WI38 (cell line): ENCODE data around the gene SLFN11.

ENCODE experiments used
- H3K4me3 ChIP-seq: 2 replicates; pipeline ENCODE4 v1.5.1; 2011; ENCODE audit warnings: low read depth, mild to moderate bottlenecking, control low read depth, low read length
- TF ChIP-seq, protein P1 (sequence below): IDR thresholded peaks from 2 replicates; pipeline ENCODE4 v1.5.1; 2012; ENCODE audit warnings: low read depth, mild to moderate bottlenecking, control low read depth, low read length

The SLFN11 gene

GRCh38 chr17:35352284-35352683 is 21.1 kb downstream of the SLFN11 start:
- TF ChIP-seq, protein P1, sequence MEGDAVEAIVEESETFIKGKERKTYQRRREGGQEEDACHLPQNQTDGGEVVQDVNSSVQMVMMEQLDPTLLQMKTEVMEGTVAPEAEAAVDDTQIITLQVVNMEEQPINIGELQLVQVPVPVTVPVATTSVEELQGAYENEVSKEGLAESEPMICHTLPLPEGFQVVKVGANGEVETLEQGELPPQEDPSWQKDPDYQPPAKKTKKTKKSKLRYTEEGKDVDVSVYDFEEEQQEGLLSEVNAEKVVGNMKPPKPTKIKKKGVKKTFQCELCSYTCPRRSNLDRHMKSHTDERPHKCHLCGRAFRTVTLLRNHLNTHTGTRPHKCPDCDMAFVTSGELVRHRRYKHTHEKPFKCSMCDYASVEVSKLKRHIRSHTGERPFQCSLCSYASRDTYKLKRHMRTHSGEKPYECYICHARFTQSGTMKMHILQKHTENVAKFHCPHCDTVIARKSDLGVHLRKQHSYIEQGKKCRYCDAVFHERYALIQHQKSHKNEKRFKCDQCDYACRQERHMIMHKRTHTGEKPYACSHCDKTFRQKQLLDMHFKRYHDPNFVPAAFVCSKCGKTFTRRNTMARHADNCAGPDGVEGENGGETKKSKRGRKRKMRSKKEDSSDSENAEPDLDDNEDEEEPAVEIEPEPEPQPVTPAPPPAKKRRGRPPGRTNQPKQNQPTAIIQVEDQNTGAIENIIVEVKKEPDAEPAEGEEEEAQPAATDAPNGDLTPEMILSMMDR = no peak
- no peak overlapping the region for H3K4me3 ChIP-seq

- TF ChIP-seq, protein P1 = no peak
- no peak overlapping the region for H3K4me3 ChIP-seq
These were observed 22.9 kb downstream of the SLFN11 start for GRCh38 chr17:35350493-35350892.

DNA sequence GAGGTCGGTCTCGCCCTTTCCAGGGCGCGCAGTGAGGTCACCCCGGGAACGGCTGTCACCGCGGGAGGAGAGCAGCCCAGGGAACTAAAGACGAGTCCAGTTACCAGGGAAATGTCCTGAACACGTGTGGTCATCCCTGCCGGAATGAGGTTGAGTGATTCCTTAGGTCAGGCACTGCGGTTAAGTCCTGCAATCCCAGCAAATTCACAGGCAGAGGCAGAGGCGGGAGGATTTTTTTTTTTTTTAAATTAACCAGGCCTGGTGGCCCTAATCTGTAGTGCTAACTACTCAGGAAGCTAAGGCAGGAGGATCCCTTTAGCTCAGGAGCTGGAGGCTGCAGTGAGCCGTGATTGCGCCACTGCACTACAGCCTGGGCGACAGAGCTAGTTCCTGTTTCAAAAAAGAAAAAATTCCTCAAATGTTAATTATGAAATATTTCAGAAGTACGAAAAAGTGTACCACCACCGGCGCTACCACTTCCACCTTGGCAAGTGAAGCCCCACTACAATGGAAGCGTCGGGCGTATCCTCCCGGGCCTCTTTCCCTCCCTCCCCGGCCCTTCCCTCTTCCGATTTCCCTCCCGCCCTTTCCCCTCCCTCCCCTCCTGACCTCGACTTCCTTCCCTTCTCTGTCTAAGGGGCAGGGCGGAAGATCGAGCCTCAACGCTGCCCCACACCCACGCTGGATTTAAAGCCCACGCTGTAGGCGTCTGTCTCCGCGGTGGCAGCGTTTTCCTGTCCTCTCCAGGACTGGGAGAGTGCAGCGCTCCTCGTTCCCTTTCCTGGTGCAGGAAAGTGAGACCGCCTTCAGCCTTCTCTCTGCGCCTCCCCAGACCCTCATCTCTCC is 27.3 kb downstream of the SLFN11 start:
- TF ChIP-seq, protein P1 = no peak
- peak overlapping the region; percentile 40 for H3K4me3 ChIP-seq

- H3K4me3 ChIP-seq = peak overlapping the region; percentile 40; the same call in 1 of the 2 replicates
- TF ChIP-seq, protein P1 = no peak
These were observed 27.9 kb downstream of the SLFN11 start for GRCh38 chr17:35345445-35345925.

- TF ChIP-seq, protein P1 = no peak
- no peak overlapping the region for H3K4me3 ChIP-seq
These were observed 29.2 kb downstream of the SLFN11 start for GRCh38 chr17:35344262-35344661.

GRCh38 chr17:35342276-35342675 is 31.1 kb downstream of the SLFN11 start:
- no peak overlapping the region for H3K4me3 ChIP-seq
- TF ChIP-seq, protein P1 = no peak

DNA sequence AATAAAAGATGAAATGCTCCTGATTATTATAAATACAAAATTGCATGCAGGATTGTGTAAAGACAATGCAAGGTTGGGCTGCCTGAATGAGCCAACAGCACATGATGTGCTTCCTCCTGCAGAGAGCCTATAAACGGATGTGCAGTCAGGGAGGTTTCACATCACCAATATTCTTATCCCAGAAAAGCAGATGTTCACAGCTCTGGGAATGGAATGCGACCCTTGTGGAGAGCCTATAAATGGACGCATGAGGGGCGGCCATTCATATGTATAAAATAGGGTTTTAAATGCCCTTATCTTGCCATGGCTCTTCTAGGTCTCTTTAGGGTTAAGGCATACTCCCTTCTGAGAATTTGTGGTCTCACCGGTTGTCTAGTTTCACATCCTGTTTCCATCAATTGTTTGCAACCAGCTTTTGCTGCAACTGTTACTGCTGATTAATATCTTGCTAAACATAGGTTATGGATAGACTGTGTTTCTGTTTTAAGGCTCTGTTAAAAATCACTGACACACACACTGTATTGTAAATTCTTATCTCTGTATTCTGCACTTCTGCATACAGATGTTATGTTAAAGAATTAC is 31.9 kb downstream of the SLFN11 start:
- TF ChIP-seq, protein P1 = no peak
- H3K4me3 ChIP-seq = no peak overlapping the region
